IPS DF 4.7 (cell line): ENCODE results near the gene ETFA.

Experiments used
- DNase-seq: peaks from one replicate; pipeline ENCODE4 v3.0.0-alpha.2; 2013; ENCODE audit warnings: low spot score; ENCODE audit errors: extremely low read depth

ETFA gene

GRCh38 chr15:76197703-76198455 lies 113.4 kb downstream of the ETFA start:
- no peak for DNase-seq

- DNase-seq = no peak
Measured at GRCh38 chr15:76196269-76197231, 114.7 kb downstream of the ETFA start.

GRCh38 chr15:76195506-76196268 lies 115.6 kb downstream of the ETFA start:
- no peak for DNase-seq

- DNase-seq = no peak
Measured at GRCh38 chr15:76193934-76194333, 117.3 kb downstream of the ETFA start.

- DNase-seq = no peak
Measured at GRCh38 chr15:76192715-76193114, 118.6 kb downstream of the ETFA start.

- DNase-seq = no peak
Measured at GRCh38 chr15:76191539-76192244, 119.6 kb downstream of the ETFA start.

GRCh38 chr15:76190751-76191538 lies 120.3 kb downstream of the ETFA start:
- DNase-seq = no peak

- no peak for DNase-seq
Measured at GRCh38 chr15:76190070-76190564, 121.2 kb downstream of the ETFA start.

- DNase-seq = no peak
Measured at GRCh38 chr15:76189106-76189505, 122.2 kb downstream of the ETFA start.

GRCh38 chr15:76187163-76187562 lies 124.1 kb downstream of the ETFA start:
- no peak for DNase-seq

- DNase-seq = no peak
Measured at GRCh38 chr15:76185716-76186115, 125.6 kb downstream of the ETFA start.

- DNase-seq = no peak
Measured at GRCh38 chr15:76184650-76185035, 126.6 kb downstream of the ETFA start.

- DNase-seq = no peak
Measured at GRCh38 chr15:76183930-76184649, 127.2 kb downstream of the ETFA start.

- DNase-seq = no peak
Measured at GRCh38 chr15:76181705-76182107, 129.6 kb downstream of the ETFA start.

GRCh38 chr15:76180321-76180720 lies 130.9 kb downstream of the ETFA start:
- DNase-seq = no peak

- no peak for DNase-seq
Measured at GRCh38 chr15:76179023-76179422, 132.2 kb downstream of the ETFA start.

- DNase-seq = no peak
Measured at GRCh38 chr15:76178296-76179000, 132.8 kb downstream of the ETFA start.

- no peak for DNase-seq
Measured at GRCh38 chr15:76177491-76178040, 133.7 kb downstream of the ETFA start.
